ENCODE measurements around the gene SCARB1.

The SCARB1 gene

DNA sequence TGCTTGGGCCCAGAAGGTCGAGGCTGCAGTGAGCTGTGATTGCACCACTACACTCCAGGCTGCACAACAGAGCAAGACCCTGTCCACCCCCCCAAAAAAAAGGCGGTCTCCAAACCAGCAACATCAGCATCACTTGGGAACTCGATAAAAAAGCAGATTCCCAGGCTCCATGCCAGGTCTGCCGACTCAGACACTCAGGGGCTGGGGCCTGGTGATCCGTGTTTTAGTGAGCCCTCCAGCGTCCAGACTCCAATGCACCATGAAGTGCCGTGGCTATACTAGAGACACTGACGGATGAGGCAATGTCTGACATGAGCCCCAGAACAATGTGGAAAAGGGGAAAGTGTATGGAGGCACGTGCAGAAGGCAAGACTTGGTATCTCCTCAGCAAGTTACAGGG, 28.8 kb downstream of the SCARB1 start:
- no peaks in the 10 kb centered on the region for H3K9me3 Mint-ChIP-seq
- H3K4me1 Mint-ChIP-seq (ENCODE audit: low read depth), result peaks cover 2% of the 10 kb centered on the region
- no peaks in the 10 kb centered on the region for H3K36me3 Mint-ChIP-seq (ENCODE audit: low read depth)
- H3K27ac Mint-ChIP-seq, result no peak overlapping the region
- H3K27me3 Mint-ChIP-seq (ENCODE audit: low read depth), result no peaks in the 10 kb centered on the region
- no peak for DNase-seq (ENCODE audit: low spot score)
- no peak overlapping the region for H3K4me3 Mint-ChIP-seq

DNA sequence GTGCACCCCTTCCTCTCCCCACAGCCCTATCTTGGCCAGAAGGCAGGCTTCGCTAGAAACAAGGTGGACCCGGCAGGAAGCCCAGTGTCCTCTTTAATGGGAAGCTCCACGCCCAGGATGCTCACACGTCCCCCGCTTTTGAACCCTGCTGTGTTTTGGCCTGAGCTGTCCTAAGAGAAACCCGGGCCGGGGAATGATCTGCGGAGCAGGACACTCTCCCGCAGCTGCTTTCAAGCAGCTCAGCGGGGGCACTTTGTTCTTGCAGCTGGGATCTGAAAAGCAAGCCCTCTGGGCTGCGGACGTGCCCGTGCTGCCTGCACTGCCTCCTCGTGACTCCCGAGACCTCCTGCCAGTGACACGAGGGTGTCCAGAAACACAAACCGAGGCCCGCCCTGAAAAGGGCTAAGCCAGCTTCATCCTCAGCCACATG, 30.0 kb downstream of the SCARB1 start:
- H3K4me3 Mint-ChIP-seq, result no peak overlapping the region
- no peak overlapping the region for H3K27ac Mint-ChIP-seq

DNA sequence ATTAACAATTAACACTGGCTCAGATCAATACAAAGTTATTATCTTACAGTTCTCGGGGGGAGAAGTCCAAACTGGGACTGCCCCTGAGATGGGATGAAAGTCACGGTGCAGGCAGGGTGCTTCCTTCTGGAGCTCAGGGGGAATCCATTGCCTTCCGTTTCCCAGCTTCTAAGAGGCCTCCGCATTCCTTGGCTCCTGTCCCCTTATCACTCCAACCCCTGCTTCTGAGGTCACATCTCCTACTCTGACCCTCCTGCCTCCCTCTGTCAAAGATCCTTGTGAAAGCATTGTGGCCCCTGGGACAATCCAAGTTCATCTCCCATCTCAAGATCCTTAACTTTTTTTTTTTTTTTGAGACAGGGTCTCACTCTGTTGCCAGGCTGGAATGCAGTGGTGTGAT, 30.8 kb downstream of the SCARB1 start:
- H3K36me3 Mint-ChIP-seq (ENCODE audit: low read depth), result no peaks in the 10 kb centered on the region
- H3K27me3 Mint-ChIP-seq (ENCODE audit: low read depth), result no peaks in the 10 kb centered on the region
- no peak for DNase-seq (ENCODE audit: low spot score)
- no peak overlapping the region for H3K4me3 Mint-ChIP-seq
- peaks cover 4% of the 10 kb centered on the region for H3K4me1 Mint-ChIP-seq (ENCODE audit: low read depth)
- no peak overlapping the region for H3K27ac Mint-ChIP-seq
- H3K9me3 Mint-ChIP-seq, result no peaks in the 10 kb centered on the region

More for the DNA sequence above, 30.0 kb downstream of the SCARB1 start:
- Mint-ChIP-seq H3K9me3 (no peaks in the 10 kb centered on the region), H3K27me3 (ENCODE audit: low read depth) (no peaks in the 10 kb centered on the region), H3K36me3 (ENCODE audit: low read depth) (no peaks in the 10 kb centered on the region), H3K4me1 (ENCODE audit: low read depth) (peaks cover 2% of the 10 kb centered on the region)
- DNase-seq (ENCODE audit: low spot score), result no peak

DNA sequence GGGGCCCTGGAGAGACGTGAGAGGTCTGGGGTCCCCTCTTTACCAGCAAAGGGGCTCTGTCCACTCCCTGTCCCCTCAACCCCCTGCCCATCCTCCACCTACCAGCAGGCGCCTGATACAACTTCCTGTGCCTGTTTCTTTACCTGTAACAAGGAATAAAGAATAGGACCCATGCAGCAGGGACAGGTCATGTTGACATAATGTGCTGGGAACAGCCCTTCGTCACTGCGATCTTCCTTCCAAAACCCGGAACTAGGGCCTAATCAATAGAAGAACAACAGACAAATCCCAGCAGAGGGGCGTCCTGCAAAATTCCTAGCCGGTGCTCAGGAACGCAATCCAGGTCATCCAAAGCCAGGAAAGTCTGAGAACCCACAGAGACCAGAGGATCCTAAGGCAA, 32.1 kb downstream of the SCARB1 start:
- peaks cover 2% of the 10 kb centered on the region for H3K4me1 Mint-ChIP-seq (ENCODE audit: low read depth)
- H3K9me3 Mint-ChIP-seq, result no peaks in the 10 kb centered on the region
- DNase-seq (ENCODE audit: low spot score), result no peak
- no peak overlapping the region for H3K27ac Mint-ChIP-seq
- H3K4me3 Mint-ChIP-seq, result no peak overlapping the region
- no peaks in the 10 kb centered on the region for H3K36me3 Mint-ChIP-seq (ENCODE audit: low read depth)
- H3K27me3 Mint-ChIP-seq (ENCODE audit: low read depth), result no peaks in the 10 kb centered on the region

DNA sequence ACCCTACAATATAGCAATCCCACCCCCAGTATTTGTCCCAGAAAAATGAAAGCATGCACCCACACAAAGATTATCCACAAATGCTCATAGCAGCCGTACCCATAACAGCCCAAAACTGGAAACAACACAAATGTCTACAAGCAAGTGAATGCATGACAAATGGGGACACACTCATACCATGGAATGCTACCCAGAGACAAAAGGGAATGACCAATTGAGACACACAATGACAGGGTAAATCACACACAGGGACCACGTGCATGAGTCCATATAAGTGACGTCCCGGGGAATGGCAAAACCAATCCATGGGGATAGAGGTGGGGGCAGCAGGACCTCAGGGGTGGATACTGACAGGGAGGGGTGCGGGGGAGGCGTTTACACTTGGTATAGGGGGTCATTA, 33.4 kb downstream of the SCARB1 start:
- no peak for DNase-seq (ENCODE audit: low spot score)

DNA sequence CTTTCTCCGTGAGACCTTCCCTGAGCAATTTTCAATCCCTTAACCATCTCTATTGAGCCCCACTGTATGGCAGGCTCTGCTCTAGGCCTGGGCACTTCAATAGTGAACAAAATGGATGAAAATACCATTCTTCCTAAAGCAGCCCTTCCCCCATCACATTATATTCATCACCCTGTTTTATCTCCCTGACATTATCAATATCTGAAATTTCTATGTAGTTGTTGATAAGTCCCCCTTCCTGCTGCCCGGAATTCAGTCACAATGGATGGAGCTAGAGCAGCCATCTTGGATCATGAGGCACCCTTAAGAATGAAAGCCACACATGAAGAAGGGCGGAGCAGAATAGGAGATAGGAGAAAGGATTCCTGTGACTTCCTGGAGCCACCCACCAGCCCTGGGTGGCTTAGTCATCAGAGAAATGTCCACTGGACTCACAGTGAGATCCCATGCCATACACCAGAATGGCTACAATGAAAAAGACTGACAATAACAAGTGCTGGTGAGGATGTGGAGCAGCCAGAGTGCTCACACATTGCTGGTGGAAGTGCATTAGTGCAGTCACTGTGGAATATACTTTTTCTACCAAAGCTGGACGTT, 33.9 kb downstream of the SCARB1 start:
- no peaks in the 10 kb centered on the region for H3K9me3 Mint-ChIP-seq
- H3K4me3 Mint-ChIP-seq, result no peak overlapping the region
- H3K36me3 Mint-ChIP-seq (ENCODE audit: low read depth), result no peaks in the 10 kb centered on the region
- H3K4me1 Mint-ChIP-seq (ENCODE audit: low read depth), result peaks cover 2% of the 10 kb centered on the region
- H3K27me3 Mint-ChIP-seq (ENCODE audit: low read depth), result no peaks in the 10 kb centered on the region
- no peak for DNase-seq (ENCODE audit: low spot score)
- H3K27ac Mint-ChIP-seq, result no peak overlapping the region

More for the DNA sequence above, 33.4 kb downstream of the SCARB1 start:
- Mint-ChIP-seq H3K27me3 (ENCODE audit: low read depth) (no peaks in the 10 kb centered on the region), H3K36me3 (ENCODE audit: low read depth) (no peaks in the 10 kb centered on the region), H3K4me3 (no peak overlapping the region), H3K4me1 (ENCODE audit: low read depth) (peaks cover 2% of the 10 kb centered on the region), H3K27ac (no peak overlapping the region), H3K9me3 (no peaks in the 10 kb centered on the region)

DNA sequence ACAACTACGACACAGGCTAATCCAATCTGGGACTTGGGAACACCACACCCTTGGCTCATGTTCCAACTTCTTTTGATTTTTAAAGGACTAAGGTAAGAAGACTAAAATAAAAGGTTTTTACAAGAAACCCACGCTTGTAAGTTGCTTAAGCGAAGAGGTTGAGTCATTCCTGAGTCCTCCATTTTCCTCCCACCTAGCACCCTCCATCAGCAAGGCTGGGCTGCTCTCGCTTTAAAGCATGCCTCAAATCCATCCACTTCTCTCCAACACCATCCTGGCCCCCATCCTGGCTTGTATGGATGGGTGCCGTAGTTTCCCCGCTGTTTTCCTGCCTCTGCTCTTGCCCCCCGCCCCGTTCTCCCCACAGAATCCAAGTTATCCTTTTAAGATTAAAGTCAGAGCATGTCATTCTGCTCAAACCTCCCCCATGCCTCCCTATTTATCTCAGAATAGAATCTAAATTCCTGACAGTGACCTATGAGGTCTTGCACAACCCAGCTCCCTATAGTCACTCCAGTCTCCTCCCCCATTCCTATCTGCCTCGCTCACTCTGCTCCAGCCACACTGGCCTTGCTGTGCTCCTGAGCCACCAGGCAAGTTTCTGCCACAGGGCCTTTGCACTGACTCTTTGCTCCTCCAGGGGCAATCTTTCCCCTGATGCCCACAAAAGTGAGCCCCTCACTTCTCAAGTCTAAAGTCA, 34.5 kb downstream of the SCARB1 start:
- Mint-ChIP-seq H3K9me3 (no peaks in the 10 kb centered on the region), H3K4me3 (no peak overlapping the region), H3K27ac (no peak overlapping the region), H3K4me1 (ENCODE audit: low read depth) (peaks cover 2% of the 10 kb centered on the region), H3K36me3 (ENCODE audit: low read depth) (no peaks in the 10 kb centered on the region), H3K27me3 (ENCODE audit: low read depth) (no peaks in the 10 kb centered on the region)
- no peak for DNase-seq (ENCODE audit: low spot score)

DNA sequence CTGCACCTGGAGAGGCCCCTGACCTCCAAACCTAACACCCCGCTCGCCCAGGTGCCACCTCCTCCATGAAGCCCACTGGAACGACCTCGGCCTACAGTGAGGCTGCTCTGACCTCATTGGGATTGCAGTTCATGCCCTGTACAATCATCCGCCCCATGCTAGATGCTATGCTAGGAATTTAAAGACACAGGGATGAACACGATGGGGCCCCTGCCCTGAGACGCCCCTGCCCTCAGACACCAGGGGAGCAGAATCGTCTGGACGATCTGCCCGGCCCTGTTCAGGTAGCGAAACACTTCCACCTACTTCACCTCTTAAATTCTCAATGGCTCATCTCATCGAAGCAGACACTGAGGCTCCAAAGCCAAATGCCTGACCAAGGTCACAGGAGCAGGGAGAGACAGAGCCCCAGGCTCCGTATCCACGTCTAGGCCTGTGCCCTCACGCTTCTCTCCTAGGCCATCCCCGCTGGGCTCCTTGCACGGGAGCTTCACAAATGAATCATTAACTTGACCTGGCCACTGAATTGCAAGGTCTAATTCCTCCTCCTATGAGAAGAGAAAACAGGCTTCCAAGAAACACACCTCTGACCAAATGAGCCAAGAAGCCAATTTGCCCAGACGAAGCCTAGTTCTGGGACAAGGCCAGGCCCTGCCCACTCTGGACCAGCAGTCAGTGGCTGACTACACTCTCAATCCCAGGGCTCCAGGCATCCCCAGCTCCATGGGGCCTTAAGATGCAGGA, 35.2 kb downstream of the SCARB1 start:
- Mint-ChIP-seq H3K36me3 (ENCODE audit: low read depth) (no peaks in the 10 kb centered on the region), H3K4me3 (no peak overlapping the region), H3K27ac (no peak overlapping the region), H3K4me1 (ENCODE audit: low read depth) (peaks cover 2% of the 10 kb centered on the region), H3K27me3 (ENCODE audit: low read depth) (no peaks in the 10 kb centered on the region), H3K9me3 (no peaks in the 10 kb centered on the region)
- DNase-seq (ENCODE audit: low spot score), result no peak

DNA sequence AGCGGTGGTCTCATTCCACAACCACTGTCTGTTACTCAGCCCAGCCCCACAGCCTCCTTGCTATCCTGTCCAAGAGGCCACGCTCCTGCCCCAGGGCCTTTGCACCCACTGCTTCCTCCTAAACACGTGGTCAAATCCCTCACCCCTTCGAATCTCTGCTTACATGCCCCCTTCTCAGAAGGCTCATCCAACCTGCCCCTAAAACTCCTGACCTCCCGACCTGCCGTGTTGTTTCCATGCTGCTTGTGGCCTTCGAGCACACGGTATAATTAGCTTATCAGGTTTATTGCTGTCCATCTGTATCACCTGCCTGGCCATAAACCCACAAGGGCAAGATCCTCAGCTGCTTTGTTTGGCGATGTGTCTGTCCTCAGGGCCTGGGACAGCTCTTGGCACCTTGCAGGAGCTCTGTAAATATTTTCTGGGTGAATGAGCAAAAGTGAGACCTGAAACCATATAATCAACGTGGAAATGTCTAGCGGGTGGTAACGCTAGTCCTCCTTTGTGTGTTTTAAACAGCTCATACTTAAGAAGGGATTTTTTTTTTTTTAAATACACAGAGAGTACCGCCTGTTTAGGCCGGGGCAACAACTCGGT, 36.0 kb downstream of the SCARB1 start:
- no peaks in the 10 kb centered on the region for H3K27me3 Mint-ChIP-seq (ENCODE audit: low read depth)
- H3K4me3 Mint-ChIP-seq, result no peak overlapping the region
- no peak for DNase-seq (ENCODE audit: low spot score)
- H3K4me1 Mint-ChIP-seq (ENCODE audit: low read depth), result peaks cover 2% of the 10 kb centered on the region
- H3K27ac Mint-ChIP-seq, result no peak overlapping the region
- H3K9me3 Mint-ChIP-seq, result no peaks in the 10 kb centered on the region
- no peaks in the 10 kb centered on the region for H3K36me3 Mint-ChIP-seq (ENCODE audit: low read depth)

DNA sequence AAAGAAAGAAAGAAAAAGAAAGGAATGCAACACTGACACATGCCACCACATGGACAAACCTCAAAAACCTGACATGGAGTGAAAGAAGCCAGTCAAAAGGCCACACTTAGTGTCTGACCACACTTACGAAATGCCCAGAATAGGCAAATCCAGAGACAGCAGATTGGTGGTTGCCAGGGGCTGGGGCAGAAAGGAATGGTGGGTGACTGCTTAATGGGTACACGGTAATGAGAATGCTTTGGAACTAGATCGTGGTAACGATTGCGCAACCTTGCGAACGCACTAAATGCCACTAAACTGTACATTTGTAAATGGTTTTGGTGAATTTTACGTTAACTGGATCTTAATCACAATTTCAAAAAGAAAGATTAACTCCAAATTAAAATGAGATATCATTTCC, 39.5 kb downstream of the SCARB1 start:
- no peaks in the 10 kb centered on the region for H3K27me3 Mint-ChIP-seq (ENCODE audit: low read depth)
- peaks cover 2% of the 10 kb centered on the region for H3K4me1 Mint-ChIP-seq (ENCODE audit: low read depth)
- no peaks in the 10 kb centered on the region for H3K9me3 Mint-ChIP-seq
- no peak overlapping the region for H3K27ac Mint-ChIP-seq
- DNase-seq (ENCODE audit: low spot score), result no peak
- no peak overlapping the region for H3K4me3 Mint-ChIP-seq
- no peaks in the 10 kb centered on the region for H3K36me3 Mint-ChIP-seq (ENCODE audit: low read depth)

DNA sequence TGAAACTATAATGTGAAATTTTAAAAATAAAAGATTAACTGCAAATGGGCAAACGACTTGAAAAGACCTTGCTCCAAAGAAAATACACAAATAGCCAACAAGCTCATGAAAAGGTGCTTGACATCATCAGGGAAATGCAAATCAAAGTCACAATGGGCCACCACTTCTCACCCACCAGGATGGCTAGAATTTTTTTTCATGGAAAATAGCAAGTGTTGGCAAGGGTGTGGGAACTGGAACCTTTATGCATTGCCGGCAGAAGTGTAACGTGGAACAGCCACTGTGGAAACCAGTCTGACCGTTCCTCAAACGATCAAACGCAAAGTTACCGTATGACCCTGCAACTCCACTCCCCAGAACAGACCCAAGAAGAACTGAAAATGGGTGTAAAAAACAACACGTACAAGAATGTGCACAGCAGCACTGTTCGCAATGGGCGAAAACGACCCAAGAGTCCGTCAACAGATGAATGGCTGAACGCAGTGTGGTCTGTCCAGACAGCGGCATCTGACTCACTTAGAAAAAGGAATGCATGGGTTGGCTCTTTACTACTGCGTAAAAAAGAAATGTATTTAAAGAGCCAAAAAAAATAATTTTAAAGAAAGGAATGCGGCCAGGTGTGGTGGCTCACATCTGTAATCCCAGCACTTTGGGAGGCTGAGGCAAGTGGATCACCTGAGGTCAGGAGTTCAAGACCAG, 40.2 kb downstream of the SCARB1 start:
- H3K27me3 Mint-ChIP-seq (ENCODE audit: low read depth), result no peaks in the 10 kb centered on the region
- H3K36me3 Mint-ChIP-seq (ENCODE audit: low read depth), result no peaks in the 10 kb centered on the region
- H3K9me3 Mint-ChIP-seq, result no peaks in the 10 kb centered on the region
- H3K4me1 Mint-ChIP-seq (ENCODE audit: low read depth), result peaks cover 1% of the 10 kb centered on the region
- H3K4me3 Mint-ChIP-seq, result no peak overlapping the region
- no peak for DNase-seq (ENCODE audit: low spot score)
- no peak overlapping the region for H3K27ac Mint-ChIP-seq

DNA sequence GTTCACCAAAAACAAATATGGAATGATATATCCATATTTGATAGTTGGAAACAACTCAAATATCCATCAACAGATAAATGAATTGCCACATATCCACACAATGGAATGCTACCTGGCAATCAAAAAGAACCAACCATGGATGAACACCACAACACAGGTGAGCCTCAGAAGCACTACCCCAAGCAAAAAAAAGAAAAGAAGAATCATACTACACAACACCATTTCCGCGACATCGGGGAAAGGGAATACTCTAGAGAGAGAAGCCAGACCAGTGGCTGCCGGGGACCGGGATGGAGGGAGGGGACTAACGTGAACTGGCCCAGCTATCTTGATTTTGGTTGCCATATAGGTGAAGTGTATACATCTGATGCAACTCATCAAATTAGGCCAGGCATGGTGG, 41.4 kb downstream of the SCARB1 start:
- H3K27ac Mint-ChIP-seq, result no peak overlapping the region
- no peaks in the 10 kb centered on the region for H3K9me3 Mint-ChIP-seq
- no peak for DNase-seq (ENCODE audit: low spot score)
- H3K4me1 Mint-ChIP-seq (ENCODE audit: low read depth), result no peaks in the 10 kb centered on the region
- H3K4me3 Mint-ChIP-seq, result no peak overlapping the region
- no peaks in the 10 kb centered on the region for H3K27me3 Mint-ChIP-seq (ENCODE audit: low read depth)
- no peaks in the 10 kb centered on the region for H3K36me3 Mint-ChIP-seq (ENCODE audit: low read depth)

DNA sequence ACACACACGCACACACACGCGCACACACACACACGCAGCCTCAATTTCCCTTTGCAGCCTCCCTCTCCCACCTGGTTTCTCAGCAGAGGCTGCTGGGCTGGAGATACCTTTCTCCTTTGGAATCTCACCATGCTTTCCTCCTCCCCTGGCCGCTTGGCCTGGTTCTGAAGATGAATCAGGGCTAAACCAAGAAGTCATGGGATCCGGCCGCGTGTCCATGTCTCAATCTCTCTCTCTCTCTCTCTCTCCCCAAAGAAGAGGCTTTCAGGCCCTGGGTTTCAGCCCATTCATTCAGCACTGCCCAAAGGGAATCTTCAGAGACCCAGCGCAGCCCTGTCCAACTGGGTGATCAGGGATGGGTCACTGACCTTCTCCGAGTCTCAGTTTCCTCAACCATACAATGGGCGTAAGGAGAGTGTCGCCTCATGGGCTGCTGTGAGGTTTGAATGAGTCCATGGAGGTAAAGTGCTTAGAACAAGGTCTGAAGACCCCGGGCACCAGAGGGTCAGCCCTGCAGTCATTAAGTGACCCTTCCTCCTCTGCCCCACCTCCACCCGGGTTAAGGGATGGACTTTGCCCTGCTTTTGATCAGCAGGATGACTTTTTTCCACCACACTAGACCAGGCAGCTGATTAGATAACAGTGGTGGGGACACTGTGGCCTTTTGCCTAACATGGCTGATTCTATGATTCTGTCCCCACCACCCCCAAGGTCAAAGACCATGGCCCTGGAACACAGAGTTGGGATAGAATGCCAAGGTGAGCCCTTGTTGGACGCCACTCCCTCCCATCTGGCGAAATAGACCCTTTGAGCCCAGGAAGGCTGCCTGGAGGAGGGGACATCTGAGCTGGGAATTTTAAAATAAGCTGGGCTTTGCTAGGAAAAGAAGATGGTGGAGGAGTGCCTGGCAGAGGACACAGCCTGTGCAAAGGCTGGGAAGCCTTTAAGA, 42.1 kb downstream of the SCARB1 start:
- Mint-ChIP-seq H3K4me1 (ENCODE audit: low read depth) (no peaks in the 10 kb centered on the region), H3K27ac (no peak overlapping the region), H3K4me3 (no peak overlapping the region), H3K9me3 (no peaks in the 10 kb centered on the region), H3K36me3 (ENCODE audit: low read depth) (no peaks in the 10 kb centered on the region), H3K27me3 (ENCODE audit: low read depth) (no peaks in the 10 kb centered on the region)
- no peak for DNase-seq (ENCODE audit: low spot score)
